GM13977 (cell line): Measurements from ENCODE around the gene PRDM16.

Experiments
- DNase-seq: peaks from one replicate; pipeline ENCODE4 v3.0.0; 2012; ENCODE audit warnings: low spot score
- in situ Hi-C: fragments of 300-500 bp; cut with MboI; formaldehyde crosslinking; loops from one replicate; pipeline ENCODE4 v1.12.0; 2022; ENCODE audit warnings: low sequenced_read_pairs, low pct_unique_long_range_greater_than_20kb, mixed read lengths, inconsistent platforms; ENCODE audit not compliant: unreplicated experiment
- TF ChIP-seq, protein P1 (sequence below): IDR thresholded peaks from 2 replicates; pipeline ENCODE4 v1.5.1; 2012; ENCODE audit warnings: mild to moderate bottlenecking, control low read depth; ENCODE audit not compliant: insufficient read depth; ENCODE audit errors: extremely low read depth, missing control alignments

The PRDM16 gene

DNA sequence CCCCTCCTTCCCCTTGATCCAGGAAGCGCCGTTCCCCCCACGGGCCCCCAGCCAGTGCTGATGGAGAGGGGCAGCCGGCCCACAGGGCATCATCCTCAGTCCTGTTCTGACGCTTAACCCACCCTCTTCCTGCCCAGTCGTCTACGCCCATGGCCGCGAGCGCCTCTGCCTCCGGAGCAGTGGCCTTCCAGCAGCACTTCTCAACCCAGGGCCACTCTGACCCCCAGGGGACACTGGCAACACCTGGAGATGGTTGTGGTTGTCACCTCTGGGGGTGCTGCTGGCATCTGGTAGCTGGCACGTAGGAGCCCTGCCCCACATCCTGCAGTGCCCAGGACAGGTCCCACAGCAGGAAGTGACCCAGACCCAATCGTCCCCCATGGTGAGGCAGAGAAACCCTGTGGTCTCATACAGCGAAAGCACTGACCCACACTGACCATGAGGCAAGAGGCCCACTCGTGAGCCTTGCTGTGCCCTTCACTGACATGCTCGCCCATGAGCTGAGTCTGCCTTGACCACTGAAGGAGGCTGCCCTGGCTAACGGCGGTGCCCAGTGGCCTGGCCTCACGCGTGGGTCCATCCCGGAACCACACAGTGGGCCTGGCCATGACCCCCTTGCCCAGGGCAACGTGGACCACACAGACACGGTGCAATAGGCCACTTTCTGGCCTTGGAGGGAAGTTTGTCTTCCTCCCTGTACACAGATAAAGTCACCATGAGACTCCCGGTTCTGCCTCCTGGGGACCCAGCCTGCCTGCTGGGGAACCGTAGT is 288.7 kb downstream of the PRDM16 start:
- TF ChIP-seq, protein P1, sequence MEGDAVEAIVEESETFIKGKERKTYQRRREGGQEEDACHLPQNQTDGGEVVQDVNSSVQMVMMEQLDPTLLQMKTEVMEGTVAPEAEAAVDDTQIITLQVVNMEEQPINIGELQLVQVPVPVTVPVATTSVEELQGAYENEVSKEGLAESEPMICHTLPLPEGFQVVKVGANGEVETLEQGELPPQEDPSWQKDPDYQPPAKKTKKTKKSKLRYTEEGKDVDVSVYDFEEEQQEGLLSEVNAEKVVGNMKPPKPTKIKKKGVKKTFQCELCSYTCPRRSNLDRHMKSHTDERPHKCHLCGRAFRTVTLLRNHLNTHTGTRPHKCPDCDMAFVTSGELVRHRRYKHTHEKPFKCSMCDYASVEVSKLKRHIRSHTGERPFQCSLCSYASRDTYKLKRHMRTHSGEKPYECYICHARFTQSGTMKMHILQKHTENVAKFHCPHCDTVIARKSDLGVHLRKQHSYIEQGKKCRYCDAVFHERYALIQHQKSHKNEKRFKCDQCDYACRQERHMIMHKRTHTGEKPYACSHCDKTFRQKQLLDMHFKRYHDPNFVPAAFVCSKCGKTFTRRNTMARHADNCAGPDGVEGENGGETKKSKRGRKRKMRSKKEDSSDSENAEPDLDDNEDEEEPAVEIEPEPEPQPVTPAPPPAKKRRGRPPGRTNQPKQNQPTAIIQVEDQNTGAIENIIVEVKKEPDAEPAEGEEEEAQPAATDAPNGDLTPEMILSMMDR: no peak
- in situ Hi-C loops: no loop called here
- no peak for DNase-seq

DNA sequence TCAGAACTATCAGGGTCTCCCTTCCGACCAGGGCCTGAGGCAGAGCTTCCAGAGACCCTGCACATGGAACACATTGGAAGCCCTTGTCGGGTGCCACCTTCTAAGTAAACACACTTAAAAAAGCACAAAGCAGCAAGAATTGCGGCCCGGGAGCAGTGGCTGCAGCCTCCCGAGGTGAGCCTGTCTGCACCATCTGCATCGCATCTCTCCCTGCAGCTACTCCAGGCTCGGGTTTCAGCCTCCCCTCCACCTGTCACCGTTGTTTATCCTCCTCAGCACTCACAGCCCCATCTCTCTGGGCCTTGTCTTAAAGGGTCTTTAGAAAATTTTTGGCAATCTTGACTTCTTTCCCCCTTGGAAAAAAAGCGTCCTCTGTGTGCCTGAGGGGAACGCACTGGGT is 290.3 kb downstream of the PRDM16 start:
- TF ChIP-seq, protein P1: no peak
- in situ Hi-C loops: no loop called here
- no peak for DNase-seq

DNA sequence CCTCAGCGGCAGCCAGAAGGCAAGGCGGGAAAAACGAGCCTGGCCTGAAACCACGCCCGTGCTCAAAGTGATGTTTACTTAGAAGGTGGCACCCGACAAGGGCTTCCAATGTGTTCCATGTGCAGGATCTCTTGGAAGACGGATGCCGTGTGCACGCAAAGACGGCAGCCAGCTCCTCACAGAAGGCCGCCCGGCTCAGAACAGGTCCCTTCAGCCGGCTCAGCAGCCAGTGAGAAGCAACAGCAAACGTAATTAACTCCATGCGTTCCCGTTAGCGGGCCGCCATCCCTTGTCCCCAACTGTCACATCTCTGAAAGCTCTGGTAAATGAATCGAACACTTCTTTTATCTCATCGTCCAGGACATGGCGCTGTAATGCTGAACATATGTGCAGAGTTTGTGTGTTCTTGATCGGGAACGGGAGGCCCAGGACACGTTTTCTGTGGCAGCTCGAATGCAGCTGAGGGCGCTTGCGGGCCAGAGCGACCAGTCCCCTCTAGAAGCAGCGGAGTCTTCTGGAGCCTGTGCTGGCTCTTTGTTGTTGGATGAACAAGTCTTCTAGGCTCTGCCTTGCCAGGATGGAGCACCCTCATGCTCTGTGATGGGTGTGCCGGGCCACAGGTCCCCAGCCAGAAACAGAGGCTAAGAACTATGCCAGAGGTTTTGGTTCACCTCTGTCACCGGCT is 290.9 kb downstream of the PRDM16 start:
- TF ChIP-seq, protein P1: no peak
- no peak for DNase-seq

DNA sequence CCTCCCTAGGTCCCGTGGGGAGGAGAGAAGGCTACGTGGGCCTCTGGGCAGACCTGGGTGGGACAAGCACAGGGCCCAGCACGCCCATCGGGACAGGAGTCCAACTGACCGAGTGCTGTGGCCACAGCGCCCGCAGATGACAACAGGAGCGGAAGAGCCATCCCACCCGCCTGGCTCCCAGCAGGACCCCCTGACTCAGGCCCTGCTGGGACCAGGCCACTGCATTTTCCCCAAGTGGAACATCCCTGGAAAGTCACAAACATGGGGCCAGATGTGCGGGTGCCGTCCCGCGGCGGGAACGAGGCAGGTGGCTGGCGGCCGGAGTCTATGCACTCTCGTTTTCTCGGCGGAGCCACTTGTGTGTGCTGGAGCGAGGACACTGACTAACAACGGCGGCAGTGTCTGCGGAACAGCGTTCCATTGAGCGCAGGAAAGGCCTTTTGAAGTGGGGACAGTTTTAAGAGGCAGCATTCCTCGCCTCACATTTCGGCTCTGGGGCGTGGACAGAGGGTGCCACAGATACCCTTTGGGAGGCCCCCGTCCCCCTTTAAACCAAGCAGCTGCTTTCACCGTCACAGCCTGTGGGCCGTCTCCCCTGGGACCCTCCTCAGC is 291.7 kb downstream of the PRDM16 start:
- TF ChIP-seq, protein P1: no peak
- DNase-seq: no peak
- in situ Hi-C loops: no loop called here

More for the DNA sequence above, 290.9 kb downstream of the PRDM16 start:
- in situ Hi-C loops: no loop called here

DNA sequence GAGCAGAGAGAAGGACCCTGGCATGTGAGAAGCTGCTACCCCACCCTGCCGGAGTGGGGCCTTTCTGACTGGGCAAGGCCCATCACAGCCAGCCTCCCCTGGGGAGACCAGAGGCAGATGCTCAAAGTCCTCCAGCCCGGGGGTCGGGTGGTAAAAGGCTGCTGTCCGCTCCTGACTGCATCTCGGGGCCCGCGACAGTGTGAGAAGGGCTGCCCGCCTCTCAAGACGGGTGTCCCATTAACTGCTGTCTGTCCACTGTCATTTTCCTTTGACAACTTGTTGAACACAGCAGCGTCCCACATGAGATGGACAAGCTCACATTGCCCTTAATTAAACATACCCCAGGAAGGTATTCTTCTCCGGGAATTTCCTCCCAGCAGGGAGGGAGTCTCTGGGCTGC is 294.0 kb downstream of the PRDM16 start:
- in situ Hi-C loops: no loop called here
- no peak for DNase-seq
- TF ChIP-seq, protein P1: no peak

DNA sequence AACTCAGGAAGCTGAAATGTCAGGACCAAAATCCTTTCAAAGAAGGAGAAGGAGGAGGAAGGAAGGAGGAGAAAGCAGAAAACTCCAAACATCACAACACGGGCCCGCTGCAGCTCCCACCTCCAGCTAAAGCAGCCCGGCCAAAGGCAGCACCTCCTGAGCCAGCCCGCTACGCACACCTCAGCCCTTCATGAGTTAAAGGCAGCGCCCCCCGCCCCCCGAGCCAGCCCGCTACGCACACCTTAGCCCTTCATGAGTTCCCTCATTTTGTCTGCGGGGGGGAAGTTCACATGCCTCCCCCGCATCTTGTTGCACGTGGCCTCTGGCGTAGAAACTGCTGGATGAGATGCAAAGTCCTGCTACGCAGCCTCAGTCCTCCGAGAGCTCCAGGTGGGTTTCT is 294.8 kb downstream of the PRDM16 start:
- TF ChIP-seq, protein P1: no peak
- no peak for DNase-seq
- in situ Hi-C loops: no loop called here
